Choroid plexus epithelial cell (primary cell): ENCODE data around the gene TMEM272.

Source experiments
- DNase-seq: peaks from one replicate; pipeline ENCODE4 v3.0.0-alpha.2; 2010; ENCODE audit warnings: low read depth
- H3K4me3 ChIP-seq: 2 replicates; pipeline ENCODE4 v1.5.1; 2011; ENCODE audit warnings: low read depth, mild to moderate bottlenecking, control low read depth, low read length, moderate library complexity
- CTCF ChIP-seq: conservative IDR thresholded peaks from 2 replicates; pipeline ENCODE4 v1.5.1; 2011; ENCODE audit warnings: low read depth, mild to moderate bottlenecking, control low read depth, inconsistent platforms, low read length, moderate library complexity

Gene TMEM272

DNA sequence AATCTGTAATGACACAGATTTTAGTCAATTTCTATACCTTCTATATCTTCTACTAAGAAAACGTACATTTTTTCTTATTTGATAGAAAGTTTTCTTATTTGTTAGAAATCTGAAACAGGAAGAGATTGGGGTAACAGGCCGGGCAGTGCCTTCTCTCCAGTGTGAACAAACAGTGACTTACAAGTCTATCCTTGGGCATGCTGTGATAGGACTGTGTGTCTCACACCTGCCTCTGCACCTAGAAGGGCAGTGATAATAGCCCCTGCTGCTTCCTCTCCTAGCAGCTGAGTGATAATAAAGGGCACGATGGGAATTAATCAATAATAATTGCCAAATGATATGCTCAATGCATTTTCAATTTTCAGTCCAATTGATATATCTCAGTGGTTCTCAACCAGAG lies 1.4 kb downstream of the TMEM272 start:
- no peak overlapping the region for H3K4me3 ChIP-seq
- TF ChIP-seq CTCF = no peak
- DNase-seq = no peak

- no peak for TF ChIP-seq CTCF
- no peak for DNase-seq
- H3K4me3 ChIP-seq = no peak overlapping the region
Observed at GRCh38 chr13:51841732-51842131, 3.2 kb downstream of the TMEM272 start.

- no peak for TF ChIP-seq CTCF
- DNase-seq = no peak
Observed at GRCh38 chr13:51840917-51841316, 4.1 kb downstream of the TMEM272 start.

GRCh38 chr13:51839711-51840540 lies 5.1 kb downstream of the TMEM272 start:
- DNase-seq = no peak
- TF ChIP-seq CTCF = no peak
- no peak overlapping the region for H3K4me3 ChIP-seq

More at GRCh38 chr13:51840917-51841316, 4.1 kb downstream of the TMEM272 start:
- no peak overlapping the region for H3K4me3 ChIP-seq

DNA sequence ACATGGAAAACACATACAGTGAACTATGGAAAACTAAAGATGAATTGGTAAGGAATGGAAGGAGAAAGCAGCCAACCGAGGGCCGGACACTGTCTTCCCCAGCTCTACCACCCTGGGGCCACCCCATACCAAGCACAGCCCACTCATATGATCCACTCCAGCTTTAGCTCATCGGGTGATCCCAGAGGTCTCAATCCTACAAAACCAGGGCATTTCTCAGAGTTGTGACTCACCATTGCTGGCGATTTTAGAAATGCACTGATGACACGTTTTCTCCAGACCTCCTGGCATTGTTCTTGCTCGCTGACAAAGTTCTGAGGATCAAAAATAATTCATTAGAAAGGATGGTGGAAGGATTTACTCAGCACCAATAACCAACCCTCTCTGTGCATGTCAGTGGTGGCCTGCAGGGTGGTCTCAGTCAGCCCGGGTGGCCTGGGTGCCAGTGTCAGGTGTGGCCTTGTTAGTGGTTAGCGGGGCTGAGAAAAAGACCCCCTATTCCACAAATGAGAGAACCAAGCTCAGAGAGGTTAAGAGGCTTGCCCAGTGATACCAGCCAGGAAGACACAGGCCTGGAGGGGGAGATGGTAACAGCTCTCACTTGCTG lies 6.6 kb downstream of the TMEM272 start:
- peak; percentile 67 for DNase-seq
- H3K4me3 ChIP-seq = no peak overlapping the region

GRCh38 chr13:51837016-51837415 lies 8.0 kb downstream of the TMEM272 start:
- TF ChIP-seq CTCF = no peak

More for the DNA sequence above, 6.6 kb downstream of the TMEM272 start:
- TF ChIP-seq CTCF = no peak

More at GRCh38 chr13:51837016-51837415, 8.0 kb downstream of the TMEM272 start:
- no peak overlapping the region for H3K4me3 ChIP-seq
- no peak for DNase-seq
